OCI-LY1 (cell line): Measurements from ENCODE around the gene VWA1.

Experiments used
- H2AFZ ChIP-seq: fragments of 200-600 bp; sonication (generic), shearing (Covaris generic); 2 replicates; pipeline ENCODE4 v1.6.0; 2014; ENCODE audit warnings: antibody characterized with exemption, mild to moderate bottlenecking, low read length
- H3F3A ChIP-seq: fragments of 200-600 bp; sonication (generic), shearing (Covaris generic); 2 replicates; pipeline ENCODE4 v1.6.0; 2014; ENCODE audit warnings: mild to moderate bottlenecking, antibody characterized with exemption, low read length, moderate library complexity; ENCODE audit not compliant: insufficient read depth
- H3K27ac ChIP-seq: fragments of 200-600 bp; sonication (generic); 2 replicates; pipeline ENCODE4 v1.5.1; 2014; ENCODE audit warnings: low read length, mixed run types, mild to moderate bottlenecking, low read depth; ENCODE audit not compliant: poor library complexity, severe bottlenecking
- H3K27me3 ChIP-seq: fragments of 200-600 bp; sonication (generic); 2 replicates; pipeline ENCODE4 v1.6.0; 2014; ENCODE audit warnings: antibody characterized with exemption, mild to moderate bottlenecking, low read length, moderate library complexity; ENCODE audit not compliant: insufficient read depth
- H3K36me3 ChIP-seq: fragments of 200-600 bp; sonication (generic); 2 replicates; pipeline ENCODE4 v1.6.1; 2014; ENCODE audit warnings: mild to moderate bottlenecking, antibody characterized with exemption, low read length, moderate library complexity, mixed read lengths; ENCODE audit not compliant: insufficient read depth
- H3K4me1 ChIP-seq: fragments of 200-600 bp; sonication (generic); 2 replicates; pipeline ENCODE4 v1.5.1; 2014; ENCODE audit warnings: mild to moderate bottlenecking, low read length, moderate library complexity; ENCODE audit not compliant: insufficient read depth, severe bottlenecking
- H3K4me2 ChIP-seq: fragments of 200-600 bp; sonication (generic), shearing (Covaris generic); 2 replicates; pipeline ENCODE4 v1.6.1; 2014; ENCODE audit warnings: low read length
- H3K4me3 ChIP-seq: fragments of 200-600 bp; sonication (generic); 2 replicates; pipeline ENCODE4 v1.5.1; 2014; ENCODE audit warnings: low read length, low read depth, mild to moderate bottlenecking, mixed read lengths; ENCODE audit not compliant: poor library complexity, severe bottlenecking
- H3K79me2 ChIP-seq: fragments of 200-600 bp; shearing (Covaris generic); 2 replicates; pipeline ENCODE4 v1.6.1; 2016; ENCODE audit warnings: mixed run types, low read length, mixed read lengths; ENCODE audit not compliant: insufficient read depth
- H3K9ac ChIP-seq: fragments of 200-600 bp; sonication (generic), shearing (Covaris generic); 2 replicates; pipeline ENCODE4 v1.6.1; 2014; ENCODE audit warnings: mild to moderate bottlenecking, low read length, mixed read lengths
- H3K9me2 ChIP-seq: fragments of 200-600 bp; sonication (generic), shearing (Covaris generic); 2 replicates; pipeline ENCODE4 v1.6.1; 2014; ENCODE audit warnings: low read depth, mild to moderate bottlenecking, low read length, mixed read lengths
- H3K9me3 ChIP-seq: fragments of 200-600 bp; shearing (Covaris generic); 2 replicates; pipeline ENCODE4 v1.6.1; 2014; ENCODE audit warnings: low read length, mixed read lengths
- H4K20me1 ChIP-seq: fragments of 200-600 bp; sonication (generic), shearing (Covaris generic); 2 replicates; pipeline ENCODE4 v1.6.0; 2016; ENCODE audit warnings: mild to moderate bottlenecking, low read length; ENCODE audit not compliant: insufficient read depth
- EZH2 ChIP-seq: fragments of 200-600 bp; sonication (generic), shearing (Covaris generic); IDR thresholded peaks from 2 replicates; pipeline ENCODE4 v1.8.0; 2017; ENCODE audit warnings: borderline replicate concordance, mixed run types, mild to moderate bottlenecking, antibody characterized with exemption, low read length, moderate library complexity, mixed read lengths
- TF ChIP-seq, protein P1 (sequence below): fragments of 200-600 bp; sonication (generic), shearing (Covaris generic); IDR thresholded peaks from 2 replicates; pipeline ENCODE4 v1.5.1; 2017; ENCODE audit warnings: mild to moderate bottlenecking, antibody characterized with exemption, low read length, moderate library complexity, mixed read lengths

VWA1 gene, protein sequence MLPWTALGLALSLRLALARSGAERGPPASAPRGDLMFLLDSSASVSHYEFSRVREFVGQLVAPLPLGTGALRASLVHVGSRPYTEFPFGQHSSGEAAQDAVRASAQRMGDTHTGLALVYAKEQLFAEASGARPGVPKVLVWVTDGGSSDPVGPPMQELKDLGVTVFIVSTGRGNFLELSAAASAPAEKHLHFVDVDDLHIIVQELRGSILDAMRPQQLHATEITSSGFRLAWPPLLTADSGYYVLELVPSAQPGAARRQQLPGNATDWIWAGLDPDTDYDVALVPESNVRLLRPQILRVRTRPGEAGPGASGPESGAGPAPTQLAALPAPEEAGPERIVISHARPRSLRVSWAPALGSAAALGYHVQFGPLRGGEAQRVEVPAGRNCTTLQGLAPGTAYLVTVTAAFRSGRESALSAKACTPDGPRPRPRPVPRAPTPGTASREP

GRCh38 chr1:1435106-1435903 is at the start of gene VWA1:
Gene VWA1 (plus strand): TSS chr1:1435690. CDS start chr1:1435749, 59 bp downstream.
- no peaks in the 10 kb centered on the region for H3F3A ChIP-seq
- H3K4me1 ChIP-seq, result no peaks in the 10 kb centered on the region
- H3K4me2 ChIP-seq, result no peak within 1 kb of the TSS
- H3K9ac ChIP-seq, result no peak within 1 kb of the TSS
- H2AFZ ChIP-seq, result no peak within 1 kb of the TSS
- H3K79me2 ChIP-seq, result no peaks in the 10 kb centered on the region
- H4K20me1 ChIP-seq, result no peaks in the 10 kb centered on the region
- TF ChIP-seq, protein P1, sequence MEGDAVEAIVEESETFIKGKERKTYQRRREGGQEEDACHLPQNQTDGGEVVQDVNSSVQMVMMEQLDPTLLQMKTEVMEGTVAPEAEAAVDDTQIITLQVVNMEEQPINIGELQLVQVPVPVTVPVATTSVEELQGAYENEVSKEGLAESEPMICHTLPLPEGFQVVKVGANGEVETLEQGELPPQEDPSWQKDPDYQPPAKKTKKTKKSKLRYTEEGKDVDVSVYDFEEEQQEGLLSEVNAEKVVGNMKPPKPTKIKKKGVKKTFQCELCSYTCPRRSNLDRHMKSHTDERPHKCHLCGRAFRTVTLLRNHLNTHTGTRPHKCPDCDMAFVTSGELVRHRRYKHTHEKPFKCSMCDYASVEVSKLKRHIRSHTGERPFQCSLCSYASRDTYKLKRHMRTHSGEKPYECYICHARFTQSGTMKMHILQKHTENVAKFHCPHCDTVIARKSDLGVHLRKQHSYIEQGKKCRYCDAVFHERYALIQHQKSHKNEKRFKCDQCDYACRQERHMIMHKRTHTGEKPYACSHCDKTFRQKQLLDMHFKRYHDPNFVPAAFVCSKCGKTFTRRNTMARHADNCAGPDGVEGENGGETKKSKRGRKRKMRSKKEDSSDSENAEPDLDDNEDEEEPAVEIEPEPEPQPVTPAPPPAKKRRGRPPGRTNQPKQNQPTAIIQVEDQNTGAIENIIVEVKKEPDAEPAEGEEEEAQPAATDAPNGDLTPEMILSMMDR, result no peak
- no peak for TF ChIP-seq EZH2
- H3K36me3 ChIP-seq, result no peaks in the 10 kb centered on the region
- H3K9me3 ChIP-seq, result no peaks in the 10 kb centered on the region
- H3K27ac ChIP-seq, result no peak within 1 kb of the TSS
- H3K4me3 ChIP-seq, result no peak within 1 kb of the TSS
- peaks cover 7% of the 10 kb centered on the region; the same call in 1 of the 2 replicates for H3K27me3 ChIP-seq
- H3K9me2 ChIP-seq, result no peaks in the 10 kb centered on the region

GRCh38 chr1:1385931-1386330 is 49.6 kb upstream of the VWA1 start:
- Histone ChIP-seq H3K27me3 (no peaks in the 10 kb centered on the region), H3K9ac (no peak overlapping the region), H3K79me2 (no peaks in the 10 kb centered on the region), H3K27ac (no peak overlapping the region), H2AFZ (no peak overlapping the region), H3K4me1 (no peaks in the 10 kb centered on the region), H3K9me3 (no peaks in the 10 kb centered on the region), H3K9me2 (no peaks in the 10 kb centered on the region), H3K4me3 (no peak overlapping the region), H4K20me1 (no peaks in the 10 kb centered on the region), H3K4me2 (no peak overlapping the region), H3K36me3 (peaks cover 79% of the 10 kb centered on the region), H3F3A (no peaks in the 10 kb centered on the region)
- TF ChIP-seq, protein P1, result no peak
- no peak for TF ChIP-seq EZH2

- Histone ChIP-seq H3K4me2 (no peak overlapping the region), H4K20me1 (no peaks in the 10 kb centered on the region), H3K27ac (no peak overlapping the region), H3K9me2 (no peaks in the 10 kb centered on the region), H2AFZ (no peak overlapping the region), H3F3A (no peaks in the 10 kb centered on the region), H3K9ac (no peak overlapping the region), H3K4me1 (no peaks in the 10 kb centered on the region), H3K4me3 (no peak overlapping the region), H3K27me3 (no peaks in the 10 kb centered on the region), H3K36me3 (peaks cover 80% of the 10 kb centered on the region), H3K79me2 (no peaks in the 10 kb centered on the region), H3K9me3 (no peaks in the 10 kb centered on the region)
- TF ChIP-seq, protein P1, result no peak
- no peak for TF ChIP-seq EZH2
Measured at GRCh38 chr1:1387098-1388077, 48.1 kb upstream of the VWA1 start.
